Ascending aorta (tissue), 2 donors: ENCODE data around the gene RASSF10. TPM values are rescaled to one million over a fixed set of nuclear protein-coding genes. Genes with fewer than 3 reads are reported as not detected.

ENCODE experiments used
- DNase-seq, 2 donors: peaks; one replicate each; pipeline ENCODE4 v3.0.0-alpha.2; 2019; ENCODE audit warnings: low spot score in 2 of 2
- H3K27ac ChIP-seq, 2 donors: fragments of 200-600 bp; sonication (generic); one replicate each; pipeline ENCODE4 v1.5.1; 2016 to 2017; ENCODE audit warnings: mild to moderate bottlenecking in 1 of 2
- H3K27me3 ChIP-seq: fragments of 200-600 bp; sonication (generic); one replicate; pipeline ENCODE4 v1.5.1; 2017
- H3K36me3 ChIP-seq, 2 donors: fragments of 200-600 bp; sonication (generic); one replicate each; pipeline ENCODE4 v1.5.1; 2016
- H3K4me1 ChIP-seq, 2 donors: fragments of 200-600 bp; sonication (generic); one replicate each; pipeline ENCODE4 v1.5.1; 2016 to 2017; ENCODE audit warnings: mild to moderate bottlenecking in 1 of 2
- H3K4me3 ChIP-seq, 2 donors: fragments of 200-600 bp; sonication (generic); one replicate each; pipeline ENCODE4 v1.5.1; 2016 to 2017; ENCODE audit warnings: mild to moderate bottlenecking in 1 of 2
- H3K9me3 ChIP-seq, 2 donors: fragments of 200-600 bp; sonication (generic); one replicate each; pipeline ENCODE4 v1.5.1; 2016
- intact Hi-C: fragments of 100-400 bp; cut with DNase I; formaldehyde crosslinking; loops from one replicate; pipeline ENCODE4 v1.15.1; 2023
- total RNA-seq: library from RNA; depleted of rRNA; stranded (reverse); fragments of >200 nt; gene quantifications from one replicate; pipeline ENCODE4 v1.1.0, GENCODE V29; 2016
- TF ChIP-seq, protein P1 (sequence below), 3 experiments: fragments of 200-600 bp in 2 of 3; fragments of 450-650 bp in 1 of 3; sonication (generic) in 2 of 3; IDR thresholded peaks; one replicate each; pipeline ENCODE4 v1.5.1; 2016 to 2019; ENCODE audit warnings: antibody characterized with exemption in 3 of 3, mild to moderate bottlenecking in 1 of 3, moderate library complexity in 1 of 3

Gene RASSF10
- total RNA-seq, 1 donor from 2014 or later: not detected

- Histone ChIP-seq H3K4me1 (no peaks in the 10 kb centered on the region), H3K4me3 (no peak overlapping the region), H3K27me3 (no peaks in the 10 kb centered on the region), H3K36me3 (no peaks in the 10 kb centered on the region), H3K9me3 (no peaks in the 10 kb centered on the region), H3K27ac (no peak overlapping the region)
- TF ChIP-seq, protein P1, sequence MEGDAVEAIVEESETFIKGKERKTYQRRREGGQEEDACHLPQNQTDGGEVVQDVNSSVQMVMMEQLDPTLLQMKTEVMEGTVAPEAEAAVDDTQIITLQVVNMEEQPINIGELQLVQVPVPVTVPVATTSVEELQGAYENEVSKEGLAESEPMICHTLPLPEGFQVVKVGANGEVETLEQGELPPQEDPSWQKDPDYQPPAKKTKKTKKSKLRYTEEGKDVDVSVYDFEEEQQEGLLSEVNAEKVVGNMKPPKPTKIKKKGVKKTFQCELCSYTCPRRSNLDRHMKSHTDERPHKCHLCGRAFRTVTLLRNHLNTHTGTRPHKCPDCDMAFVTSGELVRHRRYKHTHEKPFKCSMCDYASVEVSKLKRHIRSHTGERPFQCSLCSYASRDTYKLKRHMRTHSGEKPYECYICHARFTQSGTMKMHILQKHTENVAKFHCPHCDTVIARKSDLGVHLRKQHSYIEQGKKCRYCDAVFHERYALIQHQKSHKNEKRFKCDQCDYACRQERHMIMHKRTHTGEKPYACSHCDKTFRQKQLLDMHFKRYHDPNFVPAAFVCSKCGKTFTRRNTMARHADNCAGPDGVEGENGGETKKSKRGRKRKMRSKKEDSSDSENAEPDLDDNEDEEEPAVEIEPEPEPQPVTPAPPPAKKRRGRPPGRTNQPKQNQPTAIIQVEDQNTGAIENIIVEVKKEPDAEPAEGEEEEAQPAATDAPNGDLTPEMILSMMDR (IDR thresholded peaks at IDR 0.05): no peak
- intact Hi-C loops: no loop called here
- DNase-seq: no peak
Measured at GRCh38 chr11:13030857-13031256, 21.7 kb downstream of the RASSF10 start.

DNA sequence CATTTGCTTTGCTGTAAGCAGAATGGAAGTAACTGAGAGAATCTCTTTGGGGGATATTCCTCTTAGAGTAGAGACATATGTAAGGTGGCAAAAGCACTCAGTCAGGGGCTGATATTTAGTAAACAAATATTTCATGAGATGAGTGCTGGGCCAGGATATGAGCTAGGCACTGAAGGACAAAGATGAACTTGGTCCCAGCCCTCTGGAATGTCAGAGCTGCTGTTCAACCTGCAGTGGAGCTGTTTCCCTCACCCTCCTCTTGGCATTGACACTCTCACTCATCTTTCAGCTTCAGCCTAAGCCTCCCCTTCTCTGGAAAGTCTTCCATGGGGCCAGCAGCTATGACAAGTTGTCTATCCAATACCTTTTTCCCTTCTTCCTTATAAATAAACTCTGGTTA is 22.2 kb downstream of the RASSF10 start:
- no peaks in the 10 kb centered on the region for H3K9me3 ChIP-seq
- H3K4me3 ChIP-seq: no peak overlapping the region
- no peak for DNase-seq
- TF ChIP-seq, protein P1 (IDR thresholded peaks at IDR 0.05): no peak
- no peaks in the 10 kb centered on the region for H3K27me3 ChIP-seq
- no peaks in the 10 kb centered on the region for H3K4me1 ChIP-seq
- intact Hi-C loops: no loop called here
- H3K36me3 ChIP-seq: no peaks in the 10 kb centered on the region
- H3K27ac ChIP-seq: no peak overlapping the region

GRCh38 chr11:13033760-13034533 is 24.8 kb downstream of the RASSF10 start:
- Histone ChIP-seq H3K27me3 (no peaks in the 10 kb centered on the region), H3K9me3 (no peaks in the 10 kb centered on the region), H3K36me3 (no peaks in the 10 kb centered on the region), H3K27ac (no peak overlapping the region), H3K4me1 (no peaks in the 10 kb centered on the region), H3K4me3 (no peak overlapping the region)
- no peak for DNase-seq
- TF ChIP-seq, protein P1 (IDR thresholded peaks at IDR 0.05): no peak
- intact Hi-C loops: no loop called here

DNA sequence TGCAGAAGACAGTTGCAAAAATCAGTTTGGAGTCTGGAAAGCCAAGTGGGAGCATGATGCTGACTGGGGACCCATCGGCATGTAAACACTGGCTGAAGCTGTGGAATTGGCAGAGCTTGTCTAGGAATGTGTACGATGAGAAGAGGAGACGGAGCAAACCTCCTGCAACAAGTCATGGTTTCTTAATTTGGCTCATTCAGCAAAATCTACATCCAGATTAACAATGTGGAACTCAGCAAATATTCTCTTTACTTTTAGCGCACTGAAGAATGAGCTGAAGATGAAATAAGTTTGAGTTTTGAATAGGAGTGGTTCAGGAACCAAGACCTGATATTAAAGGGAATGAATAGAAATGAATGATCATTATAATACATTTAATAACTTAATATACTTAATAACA is 26.6 kb downstream of the RASSF10 start:
- Histone ChIP-seq H3K4me3 (no peak overlapping the region), H3K9me3 (no peaks in the 10 kb centered on the region), H3K4me1 (no peaks in the 10 kb centered on the region), H3K36me3 (no peaks in the 10 kb centered on the region), H3K27ac (no peak overlapping the region), H3K27me3 (no peaks in the 10 kb centered on the region)
- intact Hi-C loops: no loop called here
- TF ChIP-seq, protein P1 (IDR thresholded peaks at IDR 0.05): no peak
- DNase-seq: no peak

- Histone ChIP-seq H3K4me3 (no peak overlapping the region), H3K27me3 (no peaks in the 10 kb centered on the region), H3K27ac (no peak overlapping the region), H3K4me1 (no peaks in the 10 kb centered on the region), H3K9me3 (no peaks in the 10 kb centered on the region), H3K36me3 (no peaks in the 10 kb centered on the region)
- DNase-seq: no peak
- intact Hi-C loops: no loop called here
- TF ChIP-seq, protein P1 (IDR thresholded peaks at IDR 0.05): no peak
Measured at GRCh38 chr11:13036235-13036634, 27.1 kb downstream of the RASSF10 start.
